Erythroblast (primary cell): ENCODE measurements around the gene CACNA1G.

Experiments
- GATA1 ChIP-seq: IDR thresholded peaks from 2 replicates; pipeline ENCODE4 v1.6.1; 2011; ENCODE audit warnings: low read depth, mild to moderate bottlenecking, control low read depth, low read length, moderate library complexity
- POLR2A ChIP-seq: IDR thresholded peaks from 2 replicates; pipeline ENCODE4 v1.6.1; 2011; ENCODE audit warnings: mild to moderate bottlenecking, low read length

DNA sequence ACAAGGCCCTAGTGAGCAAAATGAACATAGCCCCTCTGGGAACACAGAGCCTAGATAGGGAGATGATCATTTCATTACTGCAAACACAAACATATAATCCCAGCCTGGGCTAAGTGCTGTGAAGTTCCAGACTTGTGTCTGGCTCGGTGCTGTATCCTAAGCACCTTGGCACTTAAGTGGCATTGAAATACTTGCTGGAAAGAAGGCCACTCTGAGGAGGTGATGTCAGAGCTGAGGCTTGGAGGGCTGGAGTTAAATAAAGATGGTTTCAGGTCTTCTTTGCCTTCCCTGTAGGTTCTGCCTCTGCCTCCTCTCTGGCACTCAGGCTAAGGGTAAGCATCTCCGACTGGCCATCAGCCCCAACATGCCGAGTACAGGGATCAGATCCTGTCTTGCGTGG lies 2.4 kb upstream of the CACNA1G start:
- no peak for TF ChIP-seq POLR2A
- no peak for TF ChIP-seq GATA1
